GM23338 (cell line): ENCODE results near the gene CCDC170.

Experiments used
- EZH2phosphoT487 ChIP-seq: fragments of 200-600 bp; sonication (generic); IDR thresholded peaks from one replicate; pipeline ENCODE4 v1.8.1; 2018; ENCODE audit warnings: antibody characterized with exemption; ENCODE audit not compliant: unreplicated experiment
- POLR2AphosphoS5 ChIP-seq: IDR thresholded peaks from 2 replicates; pipeline ENCODE4 v1.6.1; 2016; ENCODE audit warnings: antibody characterized with exemption, low read depth
- TF ChIP-seq, protein P1 (sequence below), 2 experiments: fragments of 200-600 bp in 1 of 2; sonication (generic) in 1 of 2; conservative IDR thresholded peaks; 2 replicates each; pipeline versions ENCODE4 v1.5.1 to v1.6.1; 2016 to 2017; ENCODE audit warnings: antibody characterized with exemption in 2 of 2, low read depth in 2 of 2, mild to moderate bottlenecking in 2 of 2, moderate library complexity in 1 of 2

GRCh38 chr6:151585741-151586140 is 91.9 kb downstream of the CCDC170 start:
- TF ChIP-seq, protein P1, sequence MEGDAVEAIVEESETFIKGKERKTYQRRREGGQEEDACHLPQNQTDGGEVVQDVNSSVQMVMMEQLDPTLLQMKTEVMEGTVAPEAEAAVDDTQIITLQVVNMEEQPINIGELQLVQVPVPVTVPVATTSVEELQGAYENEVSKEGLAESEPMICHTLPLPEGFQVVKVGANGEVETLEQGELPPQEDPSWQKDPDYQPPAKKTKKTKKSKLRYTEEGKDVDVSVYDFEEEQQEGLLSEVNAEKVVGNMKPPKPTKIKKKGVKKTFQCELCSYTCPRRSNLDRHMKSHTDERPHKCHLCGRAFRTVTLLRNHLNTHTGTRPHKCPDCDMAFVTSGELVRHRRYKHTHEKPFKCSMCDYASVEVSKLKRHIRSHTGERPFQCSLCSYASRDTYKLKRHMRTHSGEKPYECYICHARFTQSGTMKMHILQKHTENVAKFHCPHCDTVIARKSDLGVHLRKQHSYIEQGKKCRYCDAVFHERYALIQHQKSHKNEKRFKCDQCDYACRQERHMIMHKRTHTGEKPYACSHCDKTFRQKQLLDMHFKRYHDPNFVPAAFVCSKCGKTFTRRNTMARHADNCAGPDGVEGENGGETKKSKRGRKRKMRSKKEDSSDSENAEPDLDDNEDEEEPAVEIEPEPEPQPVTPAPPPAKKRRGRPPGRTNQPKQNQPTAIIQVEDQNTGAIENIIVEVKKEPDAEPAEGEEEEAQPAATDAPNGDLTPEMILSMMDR (conservative IDR thresholded peaks at IDR 0.05; ENCODE audit: low read depth in 2 of 2) = no peak
- TF ChIP-seq EZH2phosphoT487 (no peak), POLR2AphosphoS5 (no peak)
